Peyer's patch (tissue), 4 donors: ENCODE data around the gene ANXA3. TPM values are rescaled to one million over a fixed set of nuclear protein-coding genes. Genes with fewer than 3 reads are reported as not detected.

Experiments used
- DNase-seq, 3 donors: peaks; one replicate each; pipeline ENCODE4 v3.0.0-alpha.2; 2017 to 2019
- H3K27ac ChIP-seq, 4 donors: fragments of 200-600 bp; sonication (generic); one replicate each; pipeline ENCODE4 v1.5.1; 2016 to 2019
- H3K27me3 ChIP-seq, 2 donors: fragments of 200-600 bp; sonication (generic); one replicate each; pipeline ENCODE4 v1.5.1; 2019
- H3K36me3 ChIP-seq, 3 donors: fragments of 200-600 bp; sonication (generic); one replicate each; pipeline ENCODE4 v1.5.1; 2016 to 2019
- H3K4me1 ChIP-seq, 4 donors: fragments of 200-600 bp; sonication (generic); one replicate each; pipeline ENCODE4 v1.5.1; 2016 to 2019
- H3K4me3 ChIP-seq, 4 donors: fragments of 200-600 bp; sonication (generic); 1 replicate in 3 of 4; 2 replicates in 1 of 4; pipeline ENCODE4 v1.5.1; 2016 to 2019; ENCODE audit warnings: mild to moderate bottlenecking in 1 of 4
- H3K9me3 ChIP-seq, 4 donors: fragments of 200-600 bp; sonication (generic); one replicate each; pipeline ENCODE4 v1.5.1; 2016 to 2019; ENCODE audit warnings: mild to moderate bottlenecking in 1 of 4
- POLR2A ChIP-seq, 2 donors: fragments of 450-650 bp; IDR thresholded peaks; one replicate each; pipeline ENCODE4 v1.5.1; 2017; ENCODE audit warnings: antibody characterized with exemption in 2 of 2, mild to moderate bottlenecking in 2 of 2, moderate library complexity in 2 of 2
- total RNA-seq, 4 donors: library from RNA; depleted of rRNA; stranded (reverse); fragments of >200 nt; gene quantifications; one replicate each; pipeline ENCODE4 v1.1.0, GENCODE V29; 2016
- TF ChIP-seq, protein P1 (sequence below), 6 experiments: fragments of 450-650 bp in 4 of 6; fragments of 200-600 bp in 2 of 6; sonication (generic) in 1 of 6; IDR thresholded peaks; one replicate each; pipeline ENCODE4 v1.5.1; 2017 to 2019; ENCODE audit warnings: antibody characterized with exemption in 6 of 6, mild to moderate bottlenecking in 3 of 6, moderate library complexity in 1 of 6

The ANXA3 gene
- total RNA-seq, 4 donors from 2014 or later: 8.3 to 27.5 (median 22.4) TPM

DNA sequence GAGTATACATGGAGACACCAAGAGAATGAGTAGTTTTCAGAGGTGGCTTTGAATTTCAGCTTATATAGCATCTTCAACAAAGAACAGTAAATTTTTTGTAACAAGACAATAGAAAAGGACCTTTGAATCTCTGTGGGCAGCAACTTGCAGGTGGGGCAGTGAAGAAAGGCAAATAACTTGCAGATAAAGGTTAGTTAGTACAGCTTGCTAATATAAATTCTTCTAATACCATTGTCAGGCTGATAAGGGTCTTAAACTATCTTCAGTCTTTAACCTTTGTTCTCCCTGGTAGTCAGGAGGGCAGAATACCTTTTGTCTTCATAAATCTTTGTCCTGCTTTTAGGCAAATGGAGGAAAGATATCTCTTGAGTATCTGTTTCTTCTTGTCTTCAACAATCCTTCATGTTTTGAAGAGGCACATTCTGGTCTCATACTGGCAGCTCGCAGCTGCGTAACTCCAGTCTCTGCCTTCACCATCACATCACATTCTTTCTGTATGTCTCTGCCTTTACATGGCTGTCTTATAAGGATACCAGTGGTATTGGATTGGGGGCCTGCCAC, 16.0 kb downstream of the ANXA3 start:
- no peak for DNase-seq
- Histone ChIP-seq H3K36me3 (no peaks in the 10 kb centered on the region), H3K27ac (no peak overlapping the region), H3K27me3 (no peaks in the 10 kb centered on the region), H3K4me3 (no peak overlapping the region), H3K9me3 (no peaks in the 10 kb centered on the region), H3K4me1 (peaks cover 0 to 9% (median 0%) of the 10 kb centered on the region in 4 donors)
- TF ChIP-seq, protein P1, sequence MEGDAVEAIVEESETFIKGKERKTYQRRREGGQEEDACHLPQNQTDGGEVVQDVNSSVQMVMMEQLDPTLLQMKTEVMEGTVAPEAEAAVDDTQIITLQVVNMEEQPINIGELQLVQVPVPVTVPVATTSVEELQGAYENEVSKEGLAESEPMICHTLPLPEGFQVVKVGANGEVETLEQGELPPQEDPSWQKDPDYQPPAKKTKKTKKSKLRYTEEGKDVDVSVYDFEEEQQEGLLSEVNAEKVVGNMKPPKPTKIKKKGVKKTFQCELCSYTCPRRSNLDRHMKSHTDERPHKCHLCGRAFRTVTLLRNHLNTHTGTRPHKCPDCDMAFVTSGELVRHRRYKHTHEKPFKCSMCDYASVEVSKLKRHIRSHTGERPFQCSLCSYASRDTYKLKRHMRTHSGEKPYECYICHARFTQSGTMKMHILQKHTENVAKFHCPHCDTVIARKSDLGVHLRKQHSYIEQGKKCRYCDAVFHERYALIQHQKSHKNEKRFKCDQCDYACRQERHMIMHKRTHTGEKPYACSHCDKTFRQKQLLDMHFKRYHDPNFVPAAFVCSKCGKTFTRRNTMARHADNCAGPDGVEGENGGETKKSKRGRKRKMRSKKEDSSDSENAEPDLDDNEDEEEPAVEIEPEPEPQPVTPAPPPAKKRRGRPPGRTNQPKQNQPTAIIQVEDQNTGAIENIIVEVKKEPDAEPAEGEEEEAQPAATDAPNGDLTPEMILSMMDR (IDR thresholded peaks at IDR 0.05): no peak
- TF ChIP-seq POLR2A (IDR thresholded peaks at IDR 0.05): no peak

DNA sequence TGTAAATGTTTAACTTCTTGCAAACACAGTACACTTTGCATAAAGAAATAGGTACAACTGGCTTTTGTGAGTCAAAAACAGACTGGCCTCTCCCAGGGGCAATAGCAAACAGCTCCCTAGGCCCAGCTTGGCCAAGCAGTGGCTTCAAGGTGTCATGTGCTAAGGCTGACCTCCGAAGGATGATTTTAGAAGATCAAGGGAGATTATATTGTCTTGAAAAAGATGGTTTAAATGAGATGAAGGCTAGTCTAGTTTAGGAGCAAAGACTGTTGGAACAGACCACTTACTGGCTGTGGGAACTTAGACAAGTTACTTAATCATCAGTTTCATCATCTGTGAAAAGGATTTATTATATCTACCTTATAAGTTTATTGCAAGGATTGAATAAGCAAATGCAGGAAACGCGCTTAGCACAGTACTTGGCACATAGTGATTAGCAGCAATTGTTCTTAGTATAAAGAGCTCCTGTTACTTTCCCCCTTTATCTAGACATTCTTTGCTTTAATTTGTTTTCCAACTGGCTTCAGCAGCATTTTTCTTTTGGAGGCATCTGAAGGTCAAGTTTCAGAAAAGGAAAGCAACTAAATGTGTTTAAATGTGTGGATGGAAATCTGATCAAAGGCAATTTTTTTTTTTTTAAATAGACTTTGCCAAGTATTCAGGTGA, 17.2 kb downstream of the ANXA3 start:
- TF ChIP-seq, protein P1 (IDR thresholded peaks at IDR 0.05): no peak
- no peak for TF ChIP-seq POLR2A (IDR thresholded peaks at IDR 0.05)
- DNase-seq: no peak

DNA sequence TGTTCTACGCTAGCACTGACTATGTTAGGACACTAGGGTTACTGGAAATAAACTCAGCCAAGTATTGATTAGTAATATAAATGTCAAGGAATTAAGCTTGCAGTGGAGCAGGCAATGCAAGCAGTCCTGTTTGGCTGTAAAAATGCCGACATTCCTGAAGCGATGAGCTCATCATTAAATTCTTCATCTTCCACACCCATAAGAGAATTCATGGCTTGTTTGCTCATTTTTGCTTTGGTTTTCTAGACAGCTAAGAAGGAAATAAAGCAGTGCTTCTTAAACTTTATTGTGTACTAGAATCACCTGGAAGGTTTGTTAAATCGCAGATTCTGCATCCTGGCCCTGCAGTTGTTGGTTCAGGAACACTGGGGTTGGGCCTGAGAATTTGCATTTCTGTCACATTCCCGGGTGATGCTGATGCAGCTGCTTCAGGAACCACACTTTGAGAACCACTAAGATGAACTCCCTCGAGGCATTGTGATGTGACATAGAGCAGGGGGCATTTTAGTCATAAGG, 17.8 kb downstream of the ANXA3 start:
- Histone ChIP-seq H3K4me1 (peaks cover 0 to 9% (median 0%) of the 10 kb centered on the region in 4 donors), H3K4me3 (no peak overlapping the region), H3K36me3 (no peaks in the 10 kb centered on the region), H3K27me3 (no peaks in the 10 kb centered on the region), H3K27ac (no peak overlapping the region), H3K9me3 (no peaks in the 10 kb centered on the region)
- TF ChIP-seq, protein P1 (IDR thresholded peaks at IDR 0.05): no peak
- no peak for TF ChIP-seq POLR2A (IDR thresholded peaks at IDR 0.05)
- DNase-seq: no peak

More for the DNA sequence above, 17.2 kb downstream of the ANXA3 start:
- Histone ChIP-seq H3K9me3 (no peaks in the 10 kb centered on the region), H3K27ac (no peak overlapping the region), H3K4me1 (peaks cover 0 to 9% (median 0%) of the 10 kb centered on the region in 4 donors), H3K4me3 (no peak overlapping the region), H3K36me3 (no peaks in the 10 kb centered on the region), H3K27me3 (no peaks in the 10 kb centered on the region)

DNA sequence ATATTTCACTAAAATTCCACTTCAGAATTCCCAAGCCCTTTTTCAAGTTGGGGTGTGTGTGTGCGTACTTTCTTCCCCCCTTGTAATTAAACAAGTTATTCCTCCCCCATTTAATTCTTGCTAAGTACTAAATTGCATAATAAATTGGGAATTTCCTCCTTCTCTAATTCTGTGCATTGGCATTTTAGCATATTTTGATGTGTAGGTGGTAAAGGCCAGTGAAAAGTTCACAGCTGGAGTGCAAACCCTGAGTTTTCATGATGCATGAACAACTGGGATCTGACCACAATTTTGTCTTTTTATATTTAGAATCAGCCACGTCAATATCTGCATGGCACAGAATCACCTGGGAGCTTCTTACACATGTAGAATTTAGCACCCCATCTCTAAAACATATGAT, 18.5 kb downstream of the ANXA3 start:
- no peak overlapping the region for H3K27ac ChIP-seq
- TF ChIP-seq, protein P1 (IDR thresholded peaks at IDR 0.05): no peak
- no peak for TF ChIP-seq POLR2A (IDR thresholded peaks at IDR 0.05)

DNA sequence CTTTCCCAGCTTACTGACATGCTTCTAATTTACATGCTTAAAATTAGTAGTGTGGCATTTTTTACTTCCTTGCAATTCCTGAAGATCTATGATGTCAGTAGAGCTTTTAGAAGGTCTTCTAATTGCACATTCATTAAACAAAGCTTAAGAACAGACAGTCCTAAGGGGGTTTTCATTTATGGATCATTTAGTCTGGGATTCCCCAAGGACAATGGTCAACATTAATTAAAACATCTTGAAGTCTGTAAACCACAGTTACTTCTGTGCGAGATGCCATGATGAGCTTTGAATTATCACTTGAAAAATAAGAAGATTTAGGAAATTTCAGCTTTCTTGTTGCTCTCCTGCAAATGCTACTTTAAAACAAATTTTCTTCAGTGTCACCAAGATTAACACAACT, 20.2 kb downstream of the ANXA3 start:
- no peaks in the 10 kb centered on the region for H3K27me3 ChIP-seq
- no peak overlapping the region for H3K4me3 ChIP-seq
- no peak for DNase-seq
- no peaks in the 10 kb centered on the region for H3K9me3 ChIP-seq
- no peak overlapping the region for H3K27ac ChIP-seq
- peaks cover 0 to 6% (median 0%) of the 10 kb centered on the region in 4 donors for H3K4me1 ChIP-seq
- TF ChIP-seq POLR2A (IDR thresholded peaks at IDR 0.05): no peak
- TF ChIP-seq, protein P1 (IDR thresholded peaks at IDR 0.05): no peak
- no peaks in the 10 kb centered on the region for H3K36me3 ChIP-seq

More for the DNA sequence above, 18.5 kb downstream of the ANXA3 start:
- Histone ChIP-seq H3K27me3 (no peaks in the 10 kb centered on the region), H3K36me3 (no peaks in the 10 kb centered on the region), H3K9me3 (no peaks in the 10 kb centered on the region), H3K4me3 (no peak overlapping the region), H3K4me1 (peaks cover 0 to 9% (median 0%) of the 10 kb centered on the region in 4 donors)
- DNase-seq: no peak
